ENCODE data around the gene RERE. TPM values are rescaled to one million over a fixed set of nuclear protein-coding genes. Genes with fewer than 3 reads are reported as not detected.

The RERE gene
- total RNA-seq, 2 donors from 2014 or later, result 207 to 322 TPM

DNA sequence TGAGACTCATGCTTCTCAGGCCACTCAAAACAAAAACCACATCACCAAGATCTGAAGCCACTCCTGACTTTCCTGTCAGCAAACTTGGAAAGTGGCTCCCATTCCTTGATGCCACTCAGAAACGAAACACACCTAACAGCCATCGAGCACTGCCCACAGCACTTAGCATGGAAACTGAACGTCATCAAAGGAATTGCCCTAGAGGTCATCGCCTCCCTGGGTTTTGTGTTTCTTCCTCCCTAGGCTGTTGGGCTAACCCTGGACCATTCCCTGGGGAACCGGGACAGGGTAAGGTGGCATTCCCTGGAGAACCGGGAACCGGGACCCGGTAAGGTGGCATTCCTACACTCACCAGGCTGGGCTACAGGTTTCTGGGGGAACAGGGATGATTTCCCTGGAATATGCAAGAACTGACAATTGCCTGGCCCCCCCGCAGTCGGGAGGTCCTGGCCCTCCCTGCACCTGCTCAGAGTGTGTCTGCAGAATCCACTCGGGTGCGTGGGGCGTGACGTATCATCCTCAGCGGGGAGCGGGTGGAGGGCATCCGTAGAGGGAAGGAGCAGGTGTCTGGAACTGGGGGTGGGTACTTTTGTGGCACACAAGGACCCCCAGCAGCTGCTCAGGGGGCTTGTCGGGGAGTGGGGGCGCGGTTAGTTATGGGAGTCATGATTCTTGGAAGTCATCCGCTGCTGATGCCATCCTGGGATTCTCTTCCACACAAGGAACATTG, 469.2 kb downstream of the RERE start:
- 83% methylated on average over 21 of the region's 21 CpGs for WGBS

DNA sequence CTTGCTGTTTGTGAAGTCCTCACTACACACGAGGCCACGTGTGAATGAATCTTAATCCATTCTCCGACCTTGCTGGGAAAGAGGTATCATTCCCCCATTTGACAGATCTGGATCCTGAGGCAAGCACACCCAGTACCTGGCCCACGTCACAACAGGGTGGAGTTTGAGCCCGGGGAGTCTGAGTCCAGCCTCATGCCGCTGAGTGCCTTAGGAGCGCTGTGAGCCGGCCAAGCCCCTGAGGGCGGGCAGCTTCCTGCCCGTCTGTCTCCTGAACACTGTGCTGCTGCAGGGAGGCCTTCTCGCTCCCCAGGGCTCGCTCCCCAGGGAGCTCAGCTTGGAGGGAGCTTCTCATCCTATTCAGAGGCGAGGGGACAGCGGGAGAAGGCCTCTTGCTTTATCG, 469.8 kb downstream of the RERE start:
- Histone ChIP-seq H3K36me3 (no peaks in the 10 kb centered on the region), H3K4me1 (replicated peaks) (peaks cover 6% of the 10 kb centered on the region), H3K9me3 (no peaks in the 10 kb centered on the region), H3K27ac (peak overlapping the region; percentile 20 to 56), H3K27me3 (replicated peaks; ENCODE audit: insufficient read depth) (no peaks in the 10 kb centered on the region), H3K4me3 (no peak overlapping the region)
- no peak for DNase-seq (ENCODE audit: low spot score)
- WGBS, result 70% methylated on average over 13 of the region's 15 CpGs
- TF ChIP-seq POLR2A (IDR thresholded peaks at IDR 0.05) (no peak), POLR2AphosphoS5 (IDR thresholded peaks at IDR 0.05) (no peak)
- TF ChIP-seq, protein P1, sequence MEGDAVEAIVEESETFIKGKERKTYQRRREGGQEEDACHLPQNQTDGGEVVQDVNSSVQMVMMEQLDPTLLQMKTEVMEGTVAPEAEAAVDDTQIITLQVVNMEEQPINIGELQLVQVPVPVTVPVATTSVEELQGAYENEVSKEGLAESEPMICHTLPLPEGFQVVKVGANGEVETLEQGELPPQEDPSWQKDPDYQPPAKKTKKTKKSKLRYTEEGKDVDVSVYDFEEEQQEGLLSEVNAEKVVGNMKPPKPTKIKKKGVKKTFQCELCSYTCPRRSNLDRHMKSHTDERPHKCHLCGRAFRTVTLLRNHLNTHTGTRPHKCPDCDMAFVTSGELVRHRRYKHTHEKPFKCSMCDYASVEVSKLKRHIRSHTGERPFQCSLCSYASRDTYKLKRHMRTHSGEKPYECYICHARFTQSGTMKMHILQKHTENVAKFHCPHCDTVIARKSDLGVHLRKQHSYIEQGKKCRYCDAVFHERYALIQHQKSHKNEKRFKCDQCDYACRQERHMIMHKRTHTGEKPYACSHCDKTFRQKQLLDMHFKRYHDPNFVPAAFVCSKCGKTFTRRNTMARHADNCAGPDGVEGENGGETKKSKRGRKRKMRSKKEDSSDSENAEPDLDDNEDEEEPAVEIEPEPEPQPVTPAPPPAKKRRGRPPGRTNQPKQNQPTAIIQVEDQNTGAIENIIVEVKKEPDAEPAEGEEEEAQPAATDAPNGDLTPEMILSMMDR (IDR thresholded peaks at IDR 0.05), result no peak
- intact Hi-C loops (cut with DNase I), result loop anchor here (2.0 kb wide), 1 partner anchor 367 kb away; no protein-coding TSS in a partner anchor

More for the DNA sequence above, 469.2 kb downstream of the RERE start:
- H3K27ac ChIP-seq, result peak overlapping the region; percentile 31 to 56
- no peaks in the 10 kb centered on the region for H3K27me3 ChIP-seq (replicated peaks; ENCODE audit: insufficient read depth)
- no peak for DNase-seq (ENCODE audit: low spot score)
- H3K4me1 ChIP-seq (replicated peaks), result peaks cover 7% of the 10 kb centered on the region
- H3K9me3 ChIP-seq, result no peaks in the 10 kb centered on the region
- intact Hi-C loops (cut with DNase I), result loop anchor here (2.0 kb wide), 1 partner anchor 367 kb away; no protein-coding TSS in a partner anchor
- no peaks in the 10 kb centered on the region for H3K36me3 ChIP-seq
- H3K4me3 ChIP-seq, result no peak overlapping the region
- TF ChIP-seq, protein P1 (IDR thresholded peaks at IDR 0.05), result no peak
- TF ChIP-seq POLR2AphosphoS5 (IDR thresholded peaks at IDR 0.05) (no peak), POLR2A (IDR thresholded peaks at IDR 0.05) (no peak)

DNA sequence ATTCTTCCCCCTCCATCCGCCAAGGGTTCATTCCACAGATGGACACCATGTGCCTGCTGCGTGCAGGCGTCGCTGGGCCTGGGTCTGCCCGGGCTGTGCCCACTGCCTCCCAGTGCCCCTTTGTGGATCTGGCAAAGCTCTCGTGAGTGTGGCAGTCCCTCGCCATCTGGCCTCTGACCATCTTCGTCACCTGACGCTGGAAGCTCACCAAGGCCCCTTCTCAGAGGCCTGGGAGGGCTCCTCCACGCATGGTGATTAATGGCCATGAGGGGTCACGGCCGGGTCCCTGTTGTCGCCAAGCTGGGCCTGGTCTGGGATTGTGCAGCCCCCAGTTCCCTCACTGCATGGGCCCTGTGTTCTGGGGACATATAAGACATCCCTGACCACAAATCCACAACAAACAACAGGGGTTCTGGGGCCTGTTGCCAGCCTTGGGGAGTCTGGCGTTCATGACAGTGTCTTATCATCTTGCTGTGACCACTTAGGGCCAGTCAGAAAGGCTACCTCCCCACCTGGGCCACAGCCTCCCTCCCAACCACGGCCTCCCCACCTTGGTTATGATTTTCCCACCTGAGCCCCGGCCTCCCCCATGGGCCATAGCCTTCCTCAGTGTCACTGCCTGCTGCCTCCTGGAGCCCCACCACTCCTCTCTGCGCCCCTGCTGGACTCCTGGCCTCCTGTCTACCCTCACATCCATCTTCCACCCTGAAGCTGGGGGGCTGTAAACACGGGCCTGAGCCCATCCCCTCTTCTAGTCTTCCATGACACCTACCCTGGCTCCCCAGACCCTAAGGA, 471.6 kb downstream of the RERE start:
- Histone ChIP-seq H3K27me3 (replicated peaks; ENCODE audit: insufficient read depth) (no peaks in the 10 kb centered on the region), H3K36me3 (no peaks in the 10 kb centered on the region), H3K9me3 (no peaks in the 10 kb centered on the region), H3K4me1 (replicated peaks) (peaks cover 4% of the 10 kb centered on the region), H3K4me3 (no peak overlapping the region), H3K27ac (no peak overlapping the region)
- intact Hi-C loops (cut with DNase I), result no loop called here
- TF ChIP-seq POLR2AphosphoS5 (IDR thresholded peaks at IDR 0.05) (no peak), POLR2A (IDR thresholded peaks at IDR 0.05) (no peak)
- TF ChIP-seq, protein P1 (IDR thresholded peaks at IDR 0.05), result no peak
- no peak for DNase-seq (ENCODE audit: low spot score)
- 95% methylated on average over 14 of the region's 18 CpGs for WGBS

DNA sequence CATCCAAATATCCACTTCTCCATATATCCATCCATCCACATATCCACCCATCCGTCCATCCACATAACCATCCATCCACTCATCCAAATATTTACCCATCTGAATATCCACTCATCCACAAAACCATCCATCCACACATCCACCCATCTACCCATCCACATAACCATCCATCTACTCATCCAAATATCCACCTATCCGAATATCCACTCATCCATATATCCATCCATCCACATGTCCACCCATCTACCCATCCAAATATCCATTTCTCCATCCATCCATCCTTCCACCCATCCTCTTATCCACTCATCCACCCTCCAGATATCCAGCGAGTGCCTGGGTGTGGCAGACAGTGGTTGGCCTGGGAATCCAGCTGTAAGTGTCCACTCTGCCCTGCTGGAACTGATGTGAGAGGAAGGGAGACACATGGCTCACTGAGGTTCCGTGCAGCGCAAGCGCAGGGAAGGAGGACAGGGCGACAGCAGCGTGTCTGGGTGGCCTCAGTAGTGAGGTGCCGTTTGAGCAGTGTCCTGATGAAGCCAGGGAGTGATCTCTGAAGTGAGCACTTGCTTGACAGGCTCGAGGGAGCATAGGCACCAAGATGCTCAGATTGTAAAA, 472.4 kb downstream of the RERE start:
- TF ChIP-seq, protein P1 (IDR thresholded peaks at IDR 0.05), result no peak
- TF ChIP-seq POLR2A (IDR thresholded peaks at IDR 0.05) (no peak), POLR2AphosphoS5 (IDR thresholded peaks at IDR 0.05) (no peak)
- Histone ChIP-seq H3K27me3 (replicated peaks; ENCODE audit: insufficient read depth) (no peaks in the 10 kb centered on the region), H3K9me3 (no peaks in the 10 kb centered on the region), H3K36me3 (no peaks in the 10 kb centered on the region), H3K4me3 (no peak overlapping the region), H3K4me1 (replicated peaks) (peaks cover 4% of the 10 kb centered on the region), H3K27ac (no peak overlapping the region)
- 95% methylated on average over 10 of the region's 10 CpGs for WGBS
- intact Hi-C loops (cut with DNase I), result no loop called here
- DNase-seq (ENCODE audit: low spot score), result no peak
